ENCODE measurements around the gene HMX3. TPM values are rescaled to one million over a fixed set of nuclear protein-coding genes. Genes with fewer than 3 reads are reported as not detected.

The HMX3 gene
- total RNA-seq, 1 donor from 2014 or later, result not detected

GRCh38 chr10:123096452-123096851, 39.3 kb upstream of the HMX3 start:
- no peak for TF ChIP-seq CTCF (conservative IDR thresholded peaks at IDR 0.05; ENCODE audit: low read depth, low read length)
- H3K4me3 ChIP-seq (ENCODE audit: low read depth, low read length), result no peak overlapping the region
- no peak for DNase-seq (ENCODE audit: low read depth)

DNA sequence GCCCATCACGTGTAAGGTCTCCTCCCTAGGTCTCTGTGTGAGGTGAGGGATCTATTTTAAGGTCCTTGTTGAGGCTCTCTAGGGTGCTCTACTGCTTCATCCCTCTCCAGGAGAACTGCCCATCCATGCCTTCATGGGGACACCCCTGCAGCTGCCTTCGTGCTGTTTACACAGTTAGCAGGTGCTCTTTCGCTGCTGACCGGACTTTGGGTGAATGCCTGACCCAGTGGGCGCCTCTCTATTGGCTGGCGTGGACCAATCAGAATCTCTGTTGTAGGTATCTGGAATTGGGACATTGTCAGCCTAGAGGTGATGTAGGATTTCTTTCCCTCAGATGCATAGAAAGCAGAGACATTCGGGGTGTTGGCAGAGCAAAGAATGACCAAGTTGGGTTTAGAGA, 38.7 kb upstream of the HMX3 start:
- DNase-seq (ENCODE audit: low read depth), result no peak
- no peak overlapping the region for H3K4me3 ChIP-seq (ENCODE audit: low read depth, low read length)
- TF ChIP-seq CTCF (conservative IDR thresholded peaks at IDR 0.05; ENCODE audit: low read depth, low read length), result no peak

- H3K4me3 ChIP-seq (ENCODE audit: low read depth, low read length), result no peak overlapping the region
- no peak for TF ChIP-seq CTCF (conservative IDR thresholded peaks at IDR 0.05; ENCODE audit: low read depth, low read length)
- DNase-seq (ENCODE audit: low read depth), result no peak
These were observed 35.6 kb upstream of the HMX3 start for GRCh38 chr10:123100030-123100762.

DNA sequence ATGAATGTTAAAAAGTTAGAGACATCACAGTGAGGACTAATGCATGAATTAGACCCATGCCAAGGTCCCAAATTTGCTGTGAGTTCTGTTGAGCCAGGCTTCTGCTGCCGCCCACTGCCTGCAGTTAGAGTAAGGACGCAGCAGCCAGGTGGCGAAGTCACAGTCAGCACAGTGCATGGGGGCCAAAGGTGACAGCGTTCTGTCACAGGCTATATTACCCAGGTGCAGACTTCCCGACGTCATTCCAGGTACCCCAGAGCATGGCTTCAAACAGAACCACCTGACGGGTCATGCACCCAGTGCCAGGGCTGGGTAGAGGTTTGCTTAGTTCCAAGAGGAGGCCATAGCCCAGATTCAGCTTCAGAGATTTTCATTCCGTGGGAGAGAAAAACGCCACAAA, 33.9 kb upstream of the HMX3 start:
- no peak for DNase-seq (ENCODE audit: low read depth)
- TF ChIP-seq CTCF (conservative IDR thresholded peaks at IDR 0.05; ENCODE audit: low read depth, low read length), result no peak
- no peak overlapping the region for H3K4me3 ChIP-seq (ENCODE audit: low read depth, low read length)

DNA sequence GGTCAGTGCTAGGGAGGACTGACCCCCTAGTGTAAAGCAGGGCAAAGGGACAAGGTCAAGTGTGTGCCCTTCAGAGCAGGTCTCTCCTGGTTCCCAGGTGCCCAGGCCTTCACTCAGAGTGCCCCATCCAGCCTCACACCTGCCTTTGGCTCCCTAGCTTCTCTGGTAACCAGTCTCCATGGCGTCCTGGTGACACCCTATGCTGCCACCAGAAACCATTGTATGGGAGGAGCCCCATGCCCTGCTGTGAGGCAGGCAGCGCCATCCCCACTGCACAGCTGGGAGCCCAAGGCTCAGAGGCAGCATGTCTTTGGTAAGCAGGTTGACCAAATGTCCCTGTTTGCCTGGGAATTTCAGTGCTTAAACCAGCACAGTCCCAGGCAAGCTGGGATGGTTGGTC, 33.1 kb upstream of the HMX3 start:
- no peak for DNase-seq (ENCODE audit: low read depth)
- H3K4me3 ChIP-seq (ENCODE audit: low read depth, low read length), result no peak overlapping the region
- TF ChIP-seq CTCF (conservative IDR thresholded peaks at IDR 0.05; ENCODE audit: low read depth, low read length), result no peak

DNA sequence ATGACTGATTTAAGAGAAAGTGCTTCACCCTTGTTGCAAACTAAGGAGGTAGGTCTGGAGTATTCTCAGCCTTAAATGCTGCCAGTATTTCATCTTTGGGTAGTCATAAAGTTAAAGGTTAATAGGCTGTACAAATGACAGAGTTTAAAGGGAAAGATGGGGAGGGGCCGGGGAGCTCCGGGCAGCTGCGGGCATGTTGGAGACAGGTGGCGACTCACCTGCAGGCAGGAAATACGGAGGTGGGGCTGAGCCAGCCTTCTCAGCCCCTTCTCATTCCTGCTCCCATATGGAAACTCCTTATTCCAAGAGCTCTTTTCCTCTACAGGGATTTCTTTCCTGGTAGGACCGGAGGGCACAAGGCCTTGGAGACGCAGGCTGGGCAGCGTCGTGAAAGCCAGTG, 31.8 kb upstream of the HMX3 start:
- no peak for DNase-seq (ENCODE audit: low read depth)
- H3K4me3 ChIP-seq (ENCODE audit: low read depth, low read length), result no peak overlapping the region

More for the DNA sequence above, 31.8 kb upstream of the HMX3 start:
- TF ChIP-seq CTCF (conservative IDR thresholded peaks at IDR 0.05; ENCODE audit: low read depth, low read length), result no peak

Data from epithelial cell of proximal tubule (primary cell).